ENCODE measurements around the gene HLA-A. TPM values are rescaled to one million over a fixed set of nuclear protein-coding genes. Genes with fewer than 3 reads are reported as not detected.

Gene HLA-A
- total RNA-seq, 3 donors from 2014 or later (not counting 1 experiment from before 2014, with no cell fraction given): 2,088 to 2,855 (median 2,731) TPM

GRCh38 chr6:29965873-29966601 lies 23.7 kb downstream of the HLA-A start:
- Histone ChIP-seq H3K27me3 (ENCODE audit: control insufficient read depth, insufficient read depth, low read length) (no peaks in the 10 kb centered on the region), H3K36me3 (ENCODE audit: control insufficient read depth, insufficient read depth, low read length) (peaks cover 2% of the 10 kb centered on the region), H3K4me1 (ENCODE audit: control insufficient read depth, insufficient read depth, low read length) (peaks cover 22% of the 10 kb centered on the region), H3K27ac (ENCODE audit: low read length) (peak overlapping the region; percentile 73), H3K9me3 (ENCODE audit: control insufficient read depth, insufficient read depth, low read length) (no peaks in the 10 kb centered on the region), H3K4me3 (ENCODE audit: low read length) (peak overlapping the region; percentile 34)
- no peaks in the 10 kb centered on the region for H3K36me3 Mint-ChIP-seq
- TF ChIP-seq CTCF (IDR thresholded peaks at IDR 0.05): no peak
- DNase-seq: peak; percentile 44 to 82
- intact Hi-C loops (cut with micrococcal nuclease): loop anchor here (1.0 to 10.0 kb wide), 6 partner anchors 24 to 261 kb away; partner anchors contain the start of gene HLA-A
- H3K27ac Mint-ChIP-seq: peak overlapping the region; percentile 86 to 91
- peaks cover 32 to 35% of the 10 kb centered on the region in 2 donors for H3K4me1 Mint-ChIP-seq
- H3K27me3 Mint-ChIP-seq (ENCODE audit: low read depth in 2 of 2): no peaks in the 10 kb centered on the region
- 2% methylated on average over 7 of the region's 8 CpGs for WGBS (ENCODE audit: insufficient coverage)
- ATAC-seq: peak in 2 of 3 donors; percentile 11 to 41
- no peaks in the 10 kb centered on the region for H3K9me3 Mint-ChIP-seq
- peak overlapping the region; percentile 87 for H3K4me3 Mint-ChIP-seq

- intact Hi-C loops (cut with micrococcal nuclease): loop anchor here (2.0 to 10.0 kb wide), 5 partner anchors 40 to 263 kb away; no protein-coding TSS in a partner anchor
- no peaks in the 10 kb centered on the region for H3K36me3 Mint-ChIP-seq
- H3K4me3 ChIP-seq (ENCODE audit: low read length): no peak overlapping the region
- H3K4me3 Mint-ChIP-seq: no peak overlapping the region
- 56% methylated on average over 2 of the region's 4 CpGs for WGBS (ENCODE audit: insufficient coverage)
- TF ChIP-seq CTCF (IDR thresholded peaks at IDR 0.05): peak; percentile 32
- peaks cover 22% of the 10 kb centered on the region for H3K4me1 ChIP-seq (ENCODE audit: control insufficient read depth, insufficient read depth, low read length)
- H3K36me3 ChIP-seq (ENCODE audit: control insufficient read depth, insufficient read depth, low read length): peaks cover 2% of the 10 kb centered on the region
- peak overlapping the region; percentile 35 to 86 for H3K27ac Mint-ChIP-seq
- H3K27ac ChIP-seq (ENCODE audit: low read length): no peak overlapping the region
- H3K4me1 Mint-ChIP-seq: peaks cover 35 to 36% of the 10 kb centered on the region in 2 donors
- H3K9me3 Mint-ChIP-seq: no peaks in the 10 kb centered on the region
- ATAC-seq (peak in 1 of 3 donors; percentile 38), DNase-seq (peak in 1 of 2 donors; percentile 51)
- peaks cover 0 to 6% of the 10 kb centered on the region in 2 donors for H3K27me3 Mint-ChIP-seq (ENCODE audit: low read depth in 2 of 2)
- H3K9me3 ChIP-seq (ENCODE audit: control insufficient read depth, insufficient read depth, low read length): no peaks in the 10 kb centered on the region
- H3K27me3 ChIP-seq (ENCODE audit: control insufficient read depth, insufficient read depth, low read length): no peaks in the 10 kb centered on the region
Observed at GRCh38 chr6:29967379-29968010, 25.2 kb downstream of the HLA-A start.

DNA sequence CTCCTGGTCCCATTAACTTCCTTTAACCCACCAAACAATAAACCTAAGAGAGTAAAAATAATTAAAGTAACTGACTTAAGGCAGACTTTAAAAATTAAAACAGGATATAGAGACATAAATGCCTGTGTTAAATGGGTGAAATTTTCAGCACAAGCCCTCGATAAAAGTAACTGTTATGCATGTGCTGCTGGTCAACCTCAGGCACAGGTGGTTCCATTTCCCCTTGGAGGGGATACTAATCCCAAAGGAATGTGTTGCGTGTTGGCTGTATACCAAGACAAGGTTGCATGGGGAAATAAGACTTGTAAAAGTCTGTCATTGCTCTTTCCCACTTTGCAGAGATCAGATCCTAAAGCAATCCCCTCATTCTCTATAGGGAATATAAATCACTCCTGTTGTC lies 25.8 kb downstream of the HLA-A start:
- Mint-ChIP-seq H3K27me3 (ENCODE audit: low read depth in 2 of 2) (peaks cover 0 to 9% of the 10 kb centered on the region in 2 donors), H3K4me1 (peaks cover 36 to 38% of the 10 kb centered on the region in 2 donors), H3K4me3 (no peak overlapping the region), H3K27ac (no peak overlapping the region), H3K36me3 (no peaks in the 10 kb centered on the region), H3K9me3 (no peaks in the 10 kb centered on the region)
- Histone ChIP-seq H3K27ac (ENCODE audit: low read length) (no peak overlapping the region), H3K27me3 (ENCODE audit: control insufficient read depth, insufficient read depth, low read length) (no peaks in the 10 kb centered on the region), H3K9me3 (ENCODE audit: control insufficient read depth, insufficient read depth, low read length) (no peaks in the 10 kb centered on the region), H3K4me1 (ENCODE audit: control insufficient read depth, insufficient read depth, low read length) (peaks cover 22% of the 10 kb centered on the region), H3K36me3 (ENCODE audit: control insufficient read depth, insufficient read depth, low read length) (peaks cover 2% of the 10 kb centered on the region), H3K4me3 (ENCODE audit: low read length) (no peak overlapping the region)
- intact Hi-C loops (cut with micrococcal nuclease): loop anchor here (5.0 to 10.0 kb wide), 4 partner anchors 39 to 263 kb away; no protein-coding TSS in a partner anchor
- ATAC-seq: no peak
- no peak for TF ChIP-seq CTCF (IDR thresholded peaks at IDR 0.05)
- no peak for DNase-seq
- 98% methylated on average over 2 of the region's 2 CpGs for WGBS (ENCODE audit: insufficient coverage)
